Measurements from ENCODE around the gene PSRC1.
A peak's percentile ranks its signal among the peaks of the same experiment; 100 is the strongest.

PSRC1 gene

GRCh38 chr1:109271458-109271857 is 11.5 kb downstream of the PSRC1 start:
- no peak for DNase-seq

GRCh38 chr1:109270623-109271317 is 12.2 kb downstream of the PSRC1 start:
- DNase-seq, result no peak

- DNase-seq, result no peak
Observed at GRCh38 chr1:109269981-109270622, 12.8 kb downstream of the PSRC1 start.

- no peak for DNase-seq
Observed at GRCh38 chr1:109269212-109269980, 13.5 kb downstream of the PSRC1 start.

- no peak for DNase-seq
Observed at GRCh38 chr1:109268431-109269211, 14.3 kb downstream of the PSRC1 start.

- no peak for DNase-seq
Observed at GRCh38 chr1:109267743-109268300, 15.1 kb downstream of the PSRC1 start.

GRCh38 chr1:109266965-109267364 is 16.0 kb downstream of the PSRC1 start:
- no peak for DNase-seq

- DNase-seq, result no peak
Observed at GRCh38 chr1:109265741-109266330, 17.1 kb downstream of the PSRC1 start.

- no peak for DNase-seq
Observed at GRCh38 chr1:109265016-109265415, 17.9 kb downstream of the PSRC1 start.

GRCh38 chr1:109264379-109264755 is 18.6 kb downstream of the PSRC1 start:
- DNase-seq, result no peak

- peak; percentile 92 for DNase-seq
Observed at GRCh38 chr1:109263597-109264378, 19.2 kb downstream of the PSRC1 start.

- DNase-seq, result no peak
Observed at GRCh38 chr1:109263234-109263596, 19.7 kb downstream of the PSRC1 start.

GRCh38 chr1:109262231-109263055 is 20.5 kb downstream of the PSRC1 start:
- DNase-seq, result no peak

GRCh38 chr1:109261578-109261977 is 21.4 kb downstream of the PSRC1 start:
- DNase-seq, result no peak

GRCh38 chr1:109261006-109261405 is 21.9 kb downstream of the PSRC1 start:
- DNase-seq, result no peak

- DNase-seq, result no peak
Observed at GRCh38 chr1:109259674-109260557, 23.0 kb downstream of the PSRC1 start.

- DNase-seq, result no peak
Observed at GRCh38 chr1:109258481-109259466, 24.2 kb downstream of the PSRC1 start.

GRCh38 chr1:109257682-109258421 is 25.1 kb downstream of the PSRC1 start:
- DNase-seq, result no peak
